Esophagus squamous epithelium (tissue), 4 donors: Measurements from ENCODE around the gene PPP1R36.

Experiments
- POLR2A ChIP-seq, 4 donors: fragments of 450-650 bp; IDR thresholded peaks; one replicate each; pipeline ENCODE4 v1.6.1; 2017; ENCODE audit warnings: antibody characterized with exemption in 4 of 4, mild to moderate bottlenecking in 4 of 4, moderate library complexity in 3 of 4
- TF ChIP-seq, protein P1 (sequence below), 6 experiments: fragments of 450-650 bp in 4 of 6; fragments of 200-600 bp in 2 of 6; sonication (generic) in 2 of 6; IDR thresholded peaks; one replicate each; pipeline ENCODE4 v1.5.1; 2016 to 2019; ENCODE audit warnings: antibody characterized with exemption in 6 of 6, mild to moderate bottlenecking in 4 of 6, moderate library complexity in 4 of 6

DNA sequence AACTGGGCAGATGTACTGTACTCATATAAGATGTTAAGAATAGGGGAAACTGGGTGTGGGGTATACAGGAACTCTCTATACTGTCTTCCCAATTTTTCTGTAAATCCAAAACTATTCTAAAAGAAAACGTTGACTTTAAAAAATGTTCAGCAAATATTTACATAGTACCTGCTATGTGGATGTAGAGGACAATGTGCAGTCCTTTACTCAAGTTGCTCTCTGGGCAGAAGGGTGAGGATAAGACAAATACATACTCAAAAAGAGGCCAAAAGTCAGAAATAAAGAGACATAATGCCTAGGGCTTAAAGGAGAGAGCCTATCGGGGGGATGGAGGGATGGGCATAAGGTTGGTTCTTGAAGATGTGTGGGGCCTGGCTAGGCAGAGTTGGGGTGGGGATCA lies 44.7 kb downstream of the PPP1R36 start:
- TF ChIP-seq, protein P1, sequence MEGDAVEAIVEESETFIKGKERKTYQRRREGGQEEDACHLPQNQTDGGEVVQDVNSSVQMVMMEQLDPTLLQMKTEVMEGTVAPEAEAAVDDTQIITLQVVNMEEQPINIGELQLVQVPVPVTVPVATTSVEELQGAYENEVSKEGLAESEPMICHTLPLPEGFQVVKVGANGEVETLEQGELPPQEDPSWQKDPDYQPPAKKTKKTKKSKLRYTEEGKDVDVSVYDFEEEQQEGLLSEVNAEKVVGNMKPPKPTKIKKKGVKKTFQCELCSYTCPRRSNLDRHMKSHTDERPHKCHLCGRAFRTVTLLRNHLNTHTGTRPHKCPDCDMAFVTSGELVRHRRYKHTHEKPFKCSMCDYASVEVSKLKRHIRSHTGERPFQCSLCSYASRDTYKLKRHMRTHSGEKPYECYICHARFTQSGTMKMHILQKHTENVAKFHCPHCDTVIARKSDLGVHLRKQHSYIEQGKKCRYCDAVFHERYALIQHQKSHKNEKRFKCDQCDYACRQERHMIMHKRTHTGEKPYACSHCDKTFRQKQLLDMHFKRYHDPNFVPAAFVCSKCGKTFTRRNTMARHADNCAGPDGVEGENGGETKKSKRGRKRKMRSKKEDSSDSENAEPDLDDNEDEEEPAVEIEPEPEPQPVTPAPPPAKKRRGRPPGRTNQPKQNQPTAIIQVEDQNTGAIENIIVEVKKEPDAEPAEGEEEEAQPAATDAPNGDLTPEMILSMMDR (IDR thresholded peaks at IDR 0.05): no peak
- TF ChIP-seq POLR2A (IDR thresholded peaks at IDR 0.05): no peak
